ENCODE results near the gene B3GLCT.

- TF ChIP-seq POLR2A (IDR thresholded peaks at IDR 0.05) (no peak), CTCF (IDR thresholded peaks at IDR 0.05) (no peak)
Measured at GRCh38 chr13:31223215-31223614, 23.4 kb downstream of the B3GLCT start.

All from breast epithelium (tissue), 3 donors.